Measurements from ENCODE around the gene LRRC37A3. TPM values are rescaled to one million over a fixed set of nuclear protein-coding genes. Genes with fewer than 3 reads are reported as not detected.
"Not testable (repeated sequence)": the region's sequence is repeated elsewhere in the genome, so short reads cannot be mapped to it uniquely, and the experiment has no call there.

LRRC37A3 gene
- total RNA-seq, 1 experiment from 2014 or later = 5.8 TPM

DNA sequence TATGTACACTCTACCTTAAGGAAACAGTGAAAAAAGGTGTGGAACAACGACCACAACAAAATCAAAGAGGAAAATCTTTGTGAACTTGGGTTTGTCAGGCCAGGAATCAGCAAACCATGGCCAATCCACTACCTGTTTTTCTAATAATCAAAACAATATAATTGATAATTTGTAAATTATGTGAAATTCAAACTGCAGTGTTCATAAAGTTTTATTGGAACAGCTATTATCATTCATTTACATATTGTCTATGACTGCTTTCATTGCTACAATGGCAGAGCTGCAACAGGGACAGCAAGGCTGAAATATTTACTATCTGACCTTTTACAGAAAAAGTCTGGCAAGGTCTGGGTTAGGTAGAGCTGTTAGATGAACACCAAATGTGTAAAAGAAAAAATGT, 4.0 kb downstream of the LRRC37A3 start:
- H3K27me3 Mint-ChIP-seq (ENCODE audit: insufficient read depth, unreplicated experiment); H3K4me1 Mint-ChIP-seq (ENCODE audit: low read depth, unreplicated experiment); CTCF ChIA-PET; intact Hi-C loops (cut with micrococcal nuclease; ENCODE audit: unreplicated experiment); H3K36me3 ChIP-seq (ENCODE audit: control insufficient read depth, insufficient read depth, low read length); BruUV-seq (replicated peaks); H3K4me3 Mint-ChIP-seq (ENCODE audit: unreplicated experiment); H3K4me3 ChIP-seq (ENCODE audit: low read depth, low read length); POLR2A ChIA-PET; DNase-seq; H3K4me1 ChIP-seq; H3K27ac Mint-ChIP-seq (ENCODE audit: unreplicated experiment); H3K9me3 ChIP-seq; H3K9me3 Mint-ChIP-seq (ENCODE audit: unreplicated experiment); H3K27me3 ChIP-seq (replicated peaks; ENCODE audit: control insufficient read depth, insufficient read depth, low read length): not testable (repeated sequence)
- H3K36me3 Mint-ChIP-seq (ENCODE audit: insufficient read depth, unreplicated experiment) = peaks cover 14% of the 10 kb centered on the region

DNA sequence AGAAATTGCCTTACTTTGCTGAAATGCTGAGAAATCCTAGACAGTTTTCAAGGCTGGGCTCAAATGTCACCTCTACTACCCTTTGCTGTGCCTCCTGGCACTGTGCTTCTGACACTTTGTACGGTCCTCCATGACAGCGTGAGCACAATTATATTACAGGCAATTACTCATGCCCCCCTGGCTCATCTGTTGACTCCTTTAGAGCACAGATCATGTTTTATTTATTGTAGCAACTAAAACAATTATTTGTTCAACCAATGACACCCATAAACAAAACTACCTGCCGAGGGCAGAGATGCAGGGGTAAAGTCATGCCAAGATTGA, 9.1 kb downstream of the LRRC37A3 start:
- H3K36me3 ChIP-seq (ENCODE audit: control insufficient read depth, insufficient read depth, low read length); H3K27ac Mint-ChIP-seq (ENCODE audit: unreplicated experiment); H3K4me3 Mint-ChIP-seq (ENCODE audit: unreplicated experiment); H3K9me3 Mint-ChIP-seq (ENCODE audit: unreplicated experiment); BruUV-seq (replicated peaks); DNase-seq; POLR2A ChIA-PET; H3K4me1 Mint-ChIP-seq (ENCODE audit: low read depth, unreplicated experiment); H3K27me3 ChIP-seq (replicated peaks; ENCODE audit: control insufficient read depth, insufficient read depth, low read length); H3K4me3 ChIP-seq (ENCODE audit: low read depth, low read length); CTCF ChIA-PET; H3K4me1 ChIP-seq; intact Hi-C loops (cut with micrococcal nuclease; ENCODE audit: unreplicated experiment); H3K36me3 Mint-ChIP-seq (ENCODE audit: insufficient read depth, unreplicated experiment); H3K9me3 ChIP-seq; H3K27me3 Mint-ChIP-seq (ENCODE audit: insufficient read depth, unreplicated experiment): not testable (repeated sequence)

GRCh38 chr17:64909511-64910190, 9.6 kb downstream of the LRRC37A3 start:
- BruUV-seq (replicated peaks); DNase-seq; H3K27me3 Mint-ChIP-seq (ENCODE audit: insufficient read depth, unreplicated experiment); H3K36me3 Mint-ChIP-seq (ENCODE audit: insufficient read depth, unreplicated experiment); POLR2A ChIA-PET; H3K27me3 ChIP-seq (replicated peaks; ENCODE audit: control insufficient read depth, insufficient read depth, low read length); H3K27ac Mint-ChIP-seq (ENCODE audit: unreplicated experiment); H3K9me3 ChIP-seq; H3K4me3 ChIP-seq (ENCODE audit: low read depth, low read length); H3K9me3 Mint-ChIP-seq (ENCODE audit: unreplicated experiment); H3K4me1 ChIP-seq; H3K36me3 ChIP-seq (ENCODE audit: control insufficient read depth, insufficient read depth, low read length); CTCF ChIA-PET; H3K4me3 Mint-ChIP-seq (ENCODE audit: unreplicated experiment); intact Hi-C loops (cut with micrococcal nuclease; ENCODE audit: unreplicated experiment); H3K4me1 Mint-ChIP-seq (ENCODE audit: low read depth, unreplicated experiment): not testable (repeated sequence)

DNA sequence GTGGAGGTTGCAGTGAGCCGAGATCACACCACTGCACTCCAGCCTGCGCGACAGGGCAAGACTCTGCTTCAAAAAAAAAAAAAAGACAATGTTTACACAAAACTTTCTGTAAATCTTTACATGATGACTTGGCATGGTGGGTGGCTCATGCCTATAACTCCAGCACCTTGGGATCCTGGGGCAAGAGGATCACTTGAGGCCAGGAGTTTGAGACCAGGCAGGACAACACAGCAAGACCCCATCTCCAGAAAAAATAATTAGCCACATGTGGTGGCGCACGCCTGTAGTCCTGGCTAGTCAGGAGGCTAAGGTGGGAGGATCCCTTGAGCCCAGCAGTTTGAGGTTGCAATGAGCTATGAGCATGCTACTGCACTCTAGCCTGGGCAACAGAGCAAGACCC, 15.2 kb downstream of the LRRC37A3 start:
- H3K4me3 ChIP-seq (ENCODE audit: low read depth, low read length); H3K9me3 Mint-ChIP-seq (ENCODE audit: unreplicated experiment); H3K4me1 Mint-ChIP-seq (ENCODE audit: low read depth, unreplicated experiment); H3K4me3 Mint-ChIP-seq (ENCODE audit: unreplicated experiment); H3K9me3 ChIP-seq; H3K4me1 ChIP-seq; H3K27me3 ChIP-seq (replicated peaks; ENCODE audit: control insufficient read depth, insufficient read depth, low read length); H3K36me3 Mint-ChIP-seq (ENCODE audit: insufficient read depth, unreplicated experiment); CTCF ChIA-PET; H3K27ac Mint-ChIP-seq (ENCODE audit: unreplicated experiment); H3K36me3 ChIP-seq (ENCODE audit: control insufficient read depth, insufficient read depth, low read length); H3K27me3 Mint-ChIP-seq (ENCODE audit: insufficient read depth, unreplicated experiment); POLR2A ChIA-PET; intact Hi-C loops (cut with micrococcal nuclease; ENCODE audit: unreplicated experiment); BruUV-seq (replicated peaks); DNase-seq: not testable (repeated sequence)

DNA sequence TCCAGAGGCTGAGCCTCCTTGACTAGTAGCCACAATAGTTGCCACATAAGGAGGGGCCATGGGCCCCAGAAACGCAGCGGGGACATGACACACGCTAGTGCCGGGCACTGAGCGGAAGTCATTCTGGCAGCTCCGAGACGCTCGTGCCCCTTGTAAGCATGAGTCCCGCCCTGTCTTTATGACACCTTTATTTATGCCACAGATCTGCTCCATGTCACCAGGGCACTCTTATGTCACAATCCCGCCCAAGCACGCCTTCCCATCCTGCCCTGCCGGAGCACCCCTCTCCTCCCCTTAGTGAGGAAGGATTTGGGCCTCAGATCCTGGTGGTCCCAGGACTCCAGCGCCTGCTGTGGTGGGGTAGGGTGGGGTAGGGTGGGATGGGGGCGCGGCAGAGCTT, 22.1 kb downstream of the LRRC37A3 start:
- H3K27me3 ChIP-seq (replicated peaks; ENCODE audit: control insufficient read depth, insufficient read depth, low read length); H3K4me3 ChIP-seq (ENCODE audit: low read depth, low read length); intact Hi-C loops (cut with micrococcal nuclease; ENCODE audit: unreplicated experiment); POLR2A ChIA-PET; BruUV-seq (replicated peaks); CTCF ChIA-PET; H3K9me3 ChIP-seq; H3K27ac Mint-ChIP-seq (ENCODE audit: unreplicated experiment); H3K36me3 Mint-ChIP-seq (ENCODE audit: insufficient read depth, unreplicated experiment); DNase-seq; H3K9me3 Mint-ChIP-seq (ENCODE audit: unreplicated experiment); H3K4me1 ChIP-seq; H3K4me1 Mint-ChIP-seq (ENCODE audit: low read depth, unreplicated experiment); H3K4me3 Mint-ChIP-seq (ENCODE audit: unreplicated experiment); H3K27me3 Mint-ChIP-seq (ENCODE audit: insufficient read depth, unreplicated experiment); H3K36me3 ChIP-seq (ENCODE audit: control insufficient read depth, insufficient read depth, low read length): not testable (repeated sequence)

GRCh38 chr17:64874210-64874609, 45.1 kb downstream of the LRRC37A3 start:
- intact Hi-C loops (cut with micrococcal nuclease; ENCODE audit: unreplicated experiment); H3K27me3 Mint-ChIP-seq (ENCODE audit: insufficient read depth, unreplicated experiment); BruUV-seq (replicated peaks); H3K9me3 ChIP-seq; H3K36me3 ChIP-seq (ENCODE audit: control insufficient read depth, insufficient read depth, low read length); POLR2A ChIA-PET; CTCF ChIA-PET; H3K4me1 ChIP-seq; DNase-seq; H3K9me3 Mint-ChIP-seq (ENCODE audit: unreplicated experiment); H3K36me3 Mint-ChIP-seq (ENCODE audit: insufficient read depth, unreplicated experiment); H3K4me3 ChIP-seq (ENCODE audit: low read depth, low read length); H3K4me1 Mint-ChIP-seq (ENCODE audit: low read depth, unreplicated experiment); H3K27me3 ChIP-seq (replicated peaks; ENCODE audit: control insufficient read depth, insufficient read depth, low read length); H3K4me3 Mint-ChIP-seq (ENCODE audit: unreplicated experiment); H3K27ac Mint-ChIP-seq (ENCODE audit: unreplicated experiment): not testable (repeated sequence)
